ENCODE data around the gene CYP2R1. TPM values are rescaled to one million over a fixed set of nuclear protein-coding genes. Genes with fewer than 3 reads are reported as not detected.
A peak's percentile ranks its signal among the peaks of the same experiment; 100 is the strongest.

CYP2R1 gene
- total and polyA plus RNA-seq, 10 of the 15 experiments (the other 5 are each of a cell fraction or from before 2014, with no cell fraction given): 0.52 to 10.3 (median 6.3) TPM

DNA sequence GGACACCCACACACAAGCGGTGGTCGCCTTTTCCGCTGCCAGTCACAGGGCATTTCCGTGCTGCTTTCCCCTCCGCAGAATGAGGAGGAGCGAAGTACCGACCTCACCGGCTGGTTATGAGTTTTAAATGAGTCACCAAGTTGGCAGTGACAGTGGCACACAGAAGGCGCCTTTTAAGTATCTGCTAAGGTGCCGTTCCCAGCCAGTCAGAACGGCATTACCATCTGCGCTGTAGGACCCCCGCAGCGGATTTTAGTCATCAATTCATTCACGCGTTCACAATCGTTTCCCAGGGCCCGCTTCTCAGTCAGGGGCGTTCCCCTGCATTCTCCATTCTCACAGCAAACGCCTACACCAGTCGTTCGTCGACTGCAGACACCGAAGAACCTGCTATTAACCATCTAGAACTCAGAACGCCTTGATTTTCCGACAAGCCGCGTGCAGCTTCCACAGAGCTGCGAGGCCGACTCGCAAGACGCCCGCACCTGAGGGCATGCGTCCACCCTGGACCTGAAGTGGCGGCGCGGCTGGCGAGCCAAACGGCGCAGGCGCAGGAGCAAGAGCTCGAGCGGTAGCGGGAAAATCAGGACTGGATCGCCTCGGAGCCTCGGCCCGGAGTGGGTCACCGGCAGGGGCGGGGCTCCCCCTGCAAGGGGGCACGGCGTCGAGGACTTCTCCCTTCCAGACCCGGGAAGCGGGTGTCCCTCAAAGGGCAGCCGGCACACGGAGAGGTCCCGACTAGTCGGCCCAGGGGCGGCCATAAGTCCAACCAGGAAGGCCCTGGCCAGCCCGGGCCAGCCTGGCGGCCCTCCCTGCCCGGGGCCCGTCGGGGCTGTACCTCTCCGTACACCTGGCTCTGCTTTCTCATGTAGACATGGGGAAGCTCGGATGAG, 642 bp downstream of the CYP2R1 start (continued):
- TF ChIP-seq RAD21 (IDR thresholded peaks at IDR 0.05; ENCODE audit: insufficient read depth, low read depth, low read length) (no peak), ATF7 (IDR thresholded peaks at IDR 0.05; ENCODE audit: low read depth) (no peak), ZNF274 (IDR thresholded peaks at IDR 0.05; ENCODE audit: insufficient read depth, insufficient read length) (no peak), HCFC1 (IDR thresholded peaks at IDR 0.05; ENCODE audit: low read length) (no peak), POLR2A (IDR thresholded peaks at IDR 0.05; ENCODE audit: low read depth, low read length) (peak; percentile 78), NFXL1 (IDR thresholded peaks at IDR 0.05; ENCODE audit: borderline replicate concordance) (no peak), NR2C1 (IDR thresholded peaks at IDR 0.05) (no peak), EP300 (IDR thresholded peaks at IDR 0.05; ENCODE audit: borderline replicate concordance in 1 of 2, control insufficient read depth in 1 of 2, low read depth in 2 of 2, low read length in 2 of 2) (no peak), NR2F1 (conservative IDR thresholded peaks at IDR 0.05) (no peak), SMAD5 (IDR thresholded peaks at IDR 0.05; ENCODE audit: low read depth) (no peak), KAT2A (conservative IDR thresholded peaks at IDR 0.05; ENCODE audit: control insufficient read depth, low read depth, low read length) (no peak), ZNF622 (IDR thresholded peaks at IDR 0.05) (no peak), SUPT20H (IDR thresholded peaks at IDR 0.05; ENCODE audit: borderline replicate concordance, control insufficient read depth, low read depth, low read length) (no peak), POLR2AphosphoS5 (IDR thresholded peaks at IDR 0.05; ENCODE audit: low read length) (peak; percentile 45; the same call in 1 of the 2 replicates), LARP7 (IDR thresholded peaks at IDR 0.05) (no peak), TCF12 (IDR thresholded peaks at IDR 0.05; ENCODE audit: low read depth, low read length) (peak; percentile 35; the same call in 1 of the 2 replicates)
- TF ChIP-seq, protein P1, sequence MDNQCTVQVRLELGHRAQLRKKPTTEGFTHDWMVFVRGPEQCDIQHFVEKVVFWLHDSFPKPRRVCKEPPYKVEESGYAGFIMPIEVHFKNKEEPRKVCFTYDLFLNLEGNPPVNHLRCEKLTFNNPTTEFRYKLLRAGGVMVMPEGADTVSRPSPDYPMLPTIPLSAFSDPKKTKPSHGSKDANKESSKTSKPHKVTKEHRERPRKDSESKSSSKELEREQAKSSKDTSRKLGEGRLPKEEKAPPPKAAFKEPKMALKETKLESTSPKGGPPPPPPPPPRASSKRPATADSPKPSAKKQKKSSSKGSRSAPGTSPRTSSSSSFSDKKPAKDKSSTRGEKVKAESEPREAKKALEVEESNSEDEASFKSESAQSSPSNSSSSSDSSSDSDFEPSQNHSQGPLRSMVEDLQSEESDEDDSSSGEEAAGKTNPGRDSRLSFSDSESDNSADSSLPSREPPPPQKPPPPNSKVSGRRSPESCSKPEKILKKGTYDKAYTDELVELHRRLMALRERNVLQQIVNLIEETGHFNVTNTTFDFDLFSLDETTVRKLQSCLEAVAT (IDR thresholded peaks at IDR 0.05): no peak
- TF ChIP-seq, protein P2, sequence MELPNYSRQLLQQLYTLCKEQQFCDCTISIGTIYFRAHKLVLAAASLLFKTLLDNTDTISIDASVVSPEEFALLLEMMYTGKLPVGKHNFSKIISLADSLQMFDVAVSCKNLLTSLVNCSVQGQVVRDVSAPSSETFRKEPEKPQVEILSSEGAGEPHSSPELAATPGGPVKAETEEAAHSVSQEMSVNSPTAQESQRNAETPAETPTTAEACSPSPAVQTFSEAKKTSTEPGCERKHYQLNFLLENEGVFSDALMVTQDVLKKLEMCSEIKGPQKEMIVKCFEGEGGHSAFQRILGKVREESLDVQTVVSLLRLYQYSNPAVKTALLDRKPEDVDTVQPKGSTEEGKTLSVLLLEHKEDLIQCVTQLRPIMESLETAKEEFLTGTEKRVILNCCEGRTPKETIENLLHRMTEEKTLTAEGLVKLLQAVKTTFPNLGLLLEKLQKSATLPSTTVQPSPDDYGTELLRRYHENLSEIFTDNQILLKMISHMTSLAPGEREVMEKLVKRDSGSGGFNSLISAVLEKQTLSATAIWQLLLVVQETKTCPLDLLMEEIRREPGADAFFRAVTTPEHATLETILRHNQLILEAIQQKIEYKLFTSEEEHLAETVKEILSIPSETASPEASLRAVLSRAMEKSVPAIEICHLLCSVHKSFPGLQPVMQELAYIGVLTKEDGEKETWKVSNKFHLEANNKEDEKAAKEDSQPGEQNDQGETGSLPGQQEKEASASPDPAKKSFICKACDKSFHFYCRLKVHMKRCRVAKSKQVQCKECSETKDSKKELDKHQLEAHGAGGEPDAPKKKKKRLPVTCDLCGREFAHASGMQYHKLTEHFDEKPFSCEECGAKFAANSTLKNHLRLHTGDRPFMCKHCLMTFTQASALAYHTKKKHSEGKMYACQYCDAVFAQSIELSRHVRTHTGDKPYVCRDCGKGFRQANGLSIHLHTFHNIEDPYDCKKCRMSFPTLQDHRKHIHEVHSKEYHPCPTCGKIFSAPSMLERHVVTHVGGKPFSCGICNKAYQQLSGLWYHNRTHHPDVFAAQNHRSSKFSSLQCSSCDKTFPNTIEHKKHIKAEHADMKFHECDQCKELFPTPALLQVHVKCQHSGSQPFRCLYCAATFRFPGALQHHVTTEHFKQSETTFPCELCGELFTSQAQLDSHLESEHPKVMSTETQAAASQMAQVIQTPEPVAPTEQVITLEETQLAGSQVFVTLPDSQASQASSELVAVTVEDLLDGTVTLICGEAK (IDR thresholded peaks at IDR 0.05; ENCODE audit: borderline replicate concordance): no peak
- TF ChIP-seq, protein P3, sequence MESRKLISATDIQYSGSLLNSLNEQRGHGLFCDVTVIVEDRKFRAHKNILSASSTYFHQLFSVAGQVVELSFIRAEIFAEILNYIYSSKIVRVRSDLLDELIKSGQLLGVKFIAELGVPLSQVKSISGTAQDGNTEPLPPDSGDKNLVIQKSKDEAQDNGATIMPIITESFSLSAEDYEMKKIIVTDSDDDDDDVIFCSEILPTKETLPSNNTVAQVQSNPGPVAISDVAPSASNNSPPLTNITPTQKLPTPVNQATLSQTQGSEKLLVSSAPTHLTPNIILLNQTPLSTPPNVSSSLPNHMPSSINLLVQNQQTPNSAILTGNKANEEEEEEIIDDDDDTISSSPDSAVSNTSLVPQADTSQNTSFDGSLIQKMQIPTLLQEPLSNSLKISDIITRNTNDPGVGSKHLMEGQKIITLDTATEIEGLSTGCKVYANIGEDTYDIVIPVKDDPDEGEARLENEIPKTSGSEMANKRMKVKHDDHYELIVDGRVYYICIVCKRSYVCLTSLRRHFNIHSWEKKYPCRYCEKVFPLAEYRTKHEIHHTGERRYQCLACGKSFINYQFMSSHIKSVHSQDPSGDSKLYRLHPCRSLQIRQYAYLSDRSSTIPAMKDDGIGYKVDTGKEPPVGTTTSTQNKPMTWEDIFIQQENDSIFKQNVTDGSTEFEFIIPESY (IDR thresholded peaks at IDR 0.05): no peak
- TF ChIP-seq, protein P4, sequence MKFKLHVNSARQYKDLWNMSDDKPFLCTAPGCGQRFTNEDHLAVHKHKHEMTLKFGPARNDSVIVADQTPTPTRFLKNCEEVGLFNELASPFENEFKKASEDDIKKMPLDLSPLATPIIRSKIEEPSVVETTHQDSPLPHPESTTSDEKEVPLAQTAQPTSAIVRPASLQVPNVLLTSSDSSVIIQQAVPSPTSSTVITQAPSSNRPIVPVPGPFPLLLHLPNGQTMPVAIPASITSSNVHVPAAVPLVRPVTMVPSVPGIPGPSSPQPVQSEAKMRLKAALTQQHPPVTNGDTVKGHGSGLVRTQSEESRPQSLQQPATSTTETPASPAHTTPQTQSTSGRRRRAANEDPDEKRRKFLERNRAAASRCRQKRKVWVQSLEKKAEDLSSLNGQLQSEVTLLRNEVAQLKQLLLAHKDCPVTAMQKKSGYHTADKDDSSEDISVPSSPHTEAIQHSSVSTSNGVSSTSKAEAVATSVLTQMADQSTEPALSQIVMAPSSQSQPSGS (IDR thresholded peaks at IDR 0.05; ENCODE audit: low read length): peak; percentile 65; the same call in 1 of the 2 replicates

All from GM12878 (cell line).